K562 (cell line): ENCODE results near the gene TLR5. TPM values are rescaled to one million over a fixed set of nuclear protein-coding genes. Genes with fewer than 3 reads are reported as not detected.

Experiments used
- ATAC-seq: fragments of 200-7000 bp; cut with Tn5 transposase; 3 replicates; pipeline ENCODE4 v1.9.1; 2020; ENCODE audit warnings: moderate library complexity
- BruUV-seq: library from RNA; stranded (reverse); fragments of 400-500 nt; replicated peaks from 2 replicates; lab custom pipeline; 2021; lab: Mats Ljungman, UMichigan
- CTCF ChIA-PET: fragments of 300-600 bp; formaldehyde crosslinking; extraction: SDS; loops from one replicate; lab custom pipeline; 2021; ENCODE audit warnings: low intra/inter-chr PET ratio; lab: Yijun Ruan, JAX
- POLR2A ChIA-PET: fragments of 300-600, 350-650 bp; sonication (Branson Sonifier 250); formaldehyde crosslinking; extraction: SDS; loops from one replicate; lab custom pipeline; 2021; ENCODE audit warnings: antibody characterized with exemption, inconsistent platforms; lab: Yijun Ruan, JAX
- DNase-seq, 4 experiments: peaks; one replicate each; pipeline versions ENCODE4 v3.0.0 to v3.0.0-alpha.2; 2011 to 2018; ENCODE audit warnings: low spot score in 3 of 4, mixed read lengths in 3 of 4; ENCODE audit errors: extremely low read depth in 1 of 4
- FAIRE-seq: peaks from 2 replicates; lab custom pipeline; 2011; peaks lifted over from hg19 to GRCh38; lab: Jason Lieb, UNC
- H2AFZ ChIP-seq: 2 replicates; pipeline ENCODE4 v1.6.0; 2011; ENCODE audit warnings: low read depth, low read length, control low read depth, inconsistent platforms
- H3K27ac ChIP-seq: fragments of 200-600 bp; 3 replicates; pipeline ENCODE4 v1.8.0; 2011; ENCODE audit warnings: low read depth, mild to moderate bottlenecking, control low read depth, inconsistent platforms, low read length, moderate library complexity, mixed read lengths; ENCODE audit errors: extremely low read depth
- H3K27me3 ChIP-seq, 2 experiments: fragments of 300-600 bp in 1 of 2; 2 replicates in 1 of 2; 3 replicates in 1 of 2; pipeline versions ENCODE4 v1.6.0 to v1.8.0; 2011; ENCODE audit warnings: inconsistent platforms in 2 of 2, low read length in 2 of 2, mild to moderate bottlenecking in 1 of 2, mixed read lengths in 1 of 2, moderate library complexity in 1 of 2; ENCODE audit not compliant: control insufficient read depth in 2 of 2, insufficient read depth in 2 of 2
- H3K36me3 ChIP-seq: fragments of 300-600 bp; 3 replicates; pipeline ENCODE4 v1.8.0; 2011; ENCODE audit warnings: mild to moderate bottlenecking, low read length, inconsistent platforms; ENCODE audit not compliant: control insufficient read depth, insufficient read depth
- H3K4me1 ChIP-seq, 2 experiments: fragments of 200-600 bp in 1 of 2; replicated peaks in 1 of 2; 2 replicates in 1 of 2; 3 replicates in 1 of 2; pipeline versions ENCODE4 v1.5.1 to v1.8.0; 2011; ENCODE audit warnings: inconsistent platforms in 2 of 2, low read length in 2 of 2, mild to moderate bottlenecking in 1 of 2, mixed read lengths in 1 of 2, moderate library complexity in 1 of 2; ENCODE audit not compliant: control insufficient read depth in 2 of 2, insufficient read depth in 2 of 2
- H3K4me2 ChIP-seq: 2 replicates; pipeline ENCODE4 v1.6.1; 2011; ENCODE audit warnings: low read length, control low read depth, inconsistent platforms, mixed read lengths; ENCODE audit not compliant: insufficient read depth
- H3K4me3 ChIP-seq: fragments of 200-600 bp; sonication (generic), shearing (Covaris generic); 2 replicates; pipeline ENCODE4 v1.5.1; 2016; ENCODE audit warnings: control low read depth, inconsistent platforms
- H3K79me2 ChIP-seq: fragments of 200-600 bp; 3 replicates; pipeline ENCODE4 v1.8.0; 2011; ENCODE audit warnings: low read length, inconsistent platforms; ENCODE audit not compliant: control insufficient read depth, insufficient read depth
- H3K9ac ChIP-seq, 2 experiments: 2 replicates each; pipeline versions ENCODE4 v1.6.0 to v1.6.1; 2011; ENCODE audit warnings: low read depth in 2 of 2, low read length in 2 of 2, control low read depth in 1 of 2, inconsistent platforms in 1 of 2, mild to moderate bottlenecking in 1 of 2, mixed read lengths in 1 of 2; ENCODE audit not compliant: insufficient read depth in 1 of 2
- H3K9me1 ChIP-seq: one replicate; pipeline ENCODE4 v1.6.0; 2011; ENCODE audit warnings: inconsistent platforms, mild to moderate bottlenecking, low read length, moderate library complexity; ENCODE audit not compliant: control insufficient read depth, insufficient read depth
- H3K9me3 ChIP-seq: replicated peaks from 2 replicates; pipeline ENCODE4 v1.5.1; 2011; ENCODE audit warnings: low read depth, low read length, inconsistent platforms; ENCODE audit not compliant: control insufficient read depth, insufficient read depth
- H4K20me1 ChIP-seq: replicated peaks from 2 replicates; pipeline ENCODE4 v1.6.1; 2011; ENCODE audit warnings: low read length, inconsistent platforms, mixed read lengths; ENCODE audit not compliant: control insufficient read depth, insufficient read depth
- HNRNPK ChIP-seq: fragments of 200-400 bp; formaldehyde crosslinking; IDR thresholded peaks from one replicate; pipeline ENCODE4 v1.6.1; 2018; ENCODE audit warnings: mild to moderate bottlenecking, low read depth, low read length; ENCODE audit not compliant: poor library complexity, severe bottlenecking
- KDM4B ChIP-seq, 2 experiments: fragments of 450-650 bp in 1 of 2; sonication (generic) in 1 of 2; IDR thresholded peaks; 2 replicates each; pipeline ENCODE4 v1.6.1; 2016 to 2017; ENCODE audit warnings: borderline replicate concordance in 2 of 2, antibody characterized with exemption in 1 of 2, low read depth in 1 of 2, mild to moderate bottlenecking in 1 of 2
- MCM2 ChIP-seq: fragments of 450-650 bp; IDR thresholded peaks from 2 replicates; pipeline ENCODE4 v1.6.1; 2017; ENCODE audit warnings: low read depth, mild to moderate bottlenecking
- PYGO2 ChIP-seq: fragments of 450-650 bp; IDR thresholded peaks from 2 replicates; pipeline ENCODE4 v1.6.1; 2016; ENCODE audit warnings: mild to moderate bottlenecking, missing genetic modification characterization, moderate library complexity, missing compliant biosample characterization
- XRCC5 ChIP-seq: fragments of 200-400 bp; formaldehyde crosslinking; IDR thresholded peaks from 2 replicates; pipeline ENCODE4 v1.6.1; 2017; ENCODE audit warnings: low read depth, mild to moderate bottlenecking, low read length
- ZNF224 ChIP-seq: sonication (generic); formaldehyde crosslinking; IDR thresholded peaks from 2 replicates; pipeline ENCODE4 v1.8.0; 2022; ENCODE audit warnings: mild to moderate bottlenecking, missing genetic modification reagents
- ZNF3 ChIP-seq: fragments of 250-450 bp; sonication (Bioruptor Pico); IDR thresholded peaks from 2 replicates; pipeline ENCODE4 v1.5.0; 2021; ENCODE audit warnings: mild to moderate bottlenecking, moderate library complexity
- WGBS: fragments of 100-300 bp; shearing (Covaris generic); methylation state at CpG from one replicate; pipeline ENCODE4 v1.1.6; 2016; ENCODE audit warnings: low coverage, mixed read lengths; ENCODE audit not compliant: insufficient coverage; ENCODE audit errors: missing lambda C conversion rate; 5-methylcytosine and 5-hydroxymethylcytosine counted together
- in situ Hi-C: fragments of 300-500 bp; cut with MboI; formaldehyde crosslinking; loops from 4 replicates; pipeline ENCODE4 v1.15.0; 2018; ENCODE audit warnings: inconsistent platforms, mixed read lengths
- intact Hi-C: fragments of 100-400 bp; cut with micrococcal nuclease; formaldehyde crosslinking; loops from 2 replicates; pipeline ENCODE4 v1.14.2; 2022
- polyA plus RNA-seq, 8 experiments: library from polyadenylated mRNA; depleted of rRNA in 4 of 8; stranded (reverse) in 5 of 8; unstranded in 3 of 8; fragments of >200 nt; fragmentation: Nextera tagmentation in 2 of 8; fragmentation: Illumina TruSeq in 1 of 8; extraction: Ambion mirVana in 2 of 8; extraction: Trizol in 1 of 8; gene quantifications; 2 replicates each; pipeline versions ENCODE4 v1.2.1 to v1.2.3, GENCODE V29; 2011 to 2014; ENCODE audit warnings: inconsistent platforms in 1 of 8, missing spikeins in 1 of 8
- total RNA-seq, 7 experiments: library from RNA; depleted of rRNA in 6 of 7; stranded (reverse); fragments of >200 nt in 6 of 7; fragmentation: Illumina TruSeq in 2 of 7; extraction: Trizol in 2 of 7; gene quantifications; 2 replicates each; pipeline versions ENCODE4 v1.2.1 to v1.2.3, GENCODE V29; 2011 to 2021; ENCODE audit warnings: low replicate concordance in 1 of 7

The TLR5 gene
- total and polyA plus RNA-seq, 9 of the 15 experiments (the other 6 are each of a cell fraction or from before 2014, with no cell fraction given): 0.93 to 7.4 (median 1.9) TPM

DNA sequence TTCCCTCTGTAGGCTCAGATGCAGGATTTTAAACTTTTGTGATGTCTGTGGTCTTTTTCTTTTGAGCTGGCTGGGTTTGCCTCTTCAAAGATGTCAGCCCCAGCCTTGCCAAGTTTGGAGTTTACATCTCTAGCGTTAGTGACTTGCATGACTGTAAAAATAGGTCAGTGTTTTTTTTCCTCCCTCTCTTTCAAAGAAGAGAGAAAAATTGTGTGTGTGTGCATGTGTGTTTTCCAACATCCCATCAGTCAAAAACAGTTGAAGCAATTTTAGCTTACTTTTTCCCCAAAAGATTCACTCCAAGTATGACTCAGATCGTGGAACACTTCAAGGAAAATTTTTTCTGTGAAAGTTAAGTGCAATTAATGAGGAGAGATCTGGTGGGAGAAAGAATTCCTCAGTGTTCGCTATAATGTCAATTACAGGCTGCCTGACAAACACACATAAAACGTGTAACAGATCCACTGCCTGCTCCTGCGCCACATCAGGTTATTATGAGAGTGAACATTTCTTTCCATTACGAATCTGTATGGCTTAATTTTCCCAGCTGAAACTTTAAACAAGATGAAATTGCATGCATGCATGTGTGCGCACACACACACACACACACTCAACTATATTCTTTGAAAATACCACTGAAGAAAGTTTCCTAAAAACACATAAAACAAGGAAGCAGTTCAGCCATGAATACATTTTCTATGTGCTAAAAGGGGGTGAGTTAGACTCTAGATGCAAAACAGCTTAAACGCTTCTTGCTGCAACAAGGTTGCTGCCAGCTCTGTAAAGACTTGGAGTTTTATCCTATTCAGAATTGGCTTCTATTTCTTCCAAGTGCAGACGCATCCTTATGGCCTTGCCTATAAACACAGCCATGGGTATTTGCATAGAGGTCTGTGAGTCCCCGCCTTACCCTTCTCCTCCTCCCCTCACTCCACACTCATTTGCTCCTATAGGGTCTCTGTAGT, 55.5 kb downstream of the TLR5 start:
- H3K4me1 ChIP-seq: no peaks in the 10 kb centered on the region
- H3K36me3 ChIP-seq: no peaks in the 10 kb centered on the region
- H4K20me1 ChIP-seq: peaks cover 5% of the 10 kb centered on the region
- no TSS peak for BruUV-seq
- no peaks in the 10 kb centered on the region for H3K9me3 ChIP-seq
- no peak overlapping the region for H3K4me2 ChIP-seq
- 3% methylated on average over 10 of the region's 10 CpGs for WGBS
- no peak for TF ChIP-seq ZNF224 (CRISPR knock-in tag)
- no peak for TF ChIP-seq KDM4B (IDR thresholded peaks at IDR 0.05; ENCODE audit: borderline replicate concordance in 2 of 2, low read depth in 1 of 2)
- no peak for TF ChIP-seq HNRNPK
- no peak for TF ChIP-seq ZNF3 (CRISPR knock-in tag)
- no peak for TF ChIP-seq PYGO2 (tag)
- TF ChIP-seq XRCC5: no peak
- TF ChIP-seq MCM2: no peak
- in situ Hi-C loops (loop anchor here (10.0 kb wide), 2 partner anchors 293 to 623 kb away; no protein-coding TSS in a partner anchor), intact Hi-C loops (no loop called here)
- DNase-seq: no peak
- no peak overlapping the region for H3K27ac ChIP-seq
- no peak overlapping the region for H3K9ac ChIP-seq
- no peak for ATAC-seq
- H3K9me1 ChIP-seq: peaks cover 5% of the 10 kb centered on the region
- FAIRE-seq: no peak
- peaks cover 22 to 55% of the 10 kb centered on the region in 2 experiments; a peak in 4 of 5 replicates for H3K27me3 ChIP-seq
- CTCF ChIA-PET: no interaction called here
- H3K79me2 ChIP-seq: no peaks in the 10 kb centered on the region
- H3K4me3 ChIP-seq: no peak overlapping the region
- POLR2A ChIA-PET: interaction anchor here (0.6 kb wide), 2 partner anchors 326 to 749 kb away, joined by 3 to 4 read pairs; no protein-coding TSS in a partner anchor
- no peak overlapping the region for H2AFZ ChIP-seq
